ENCODE measurements around the gene ZBTB7C.

Gene ZBTB7C

DNA sequence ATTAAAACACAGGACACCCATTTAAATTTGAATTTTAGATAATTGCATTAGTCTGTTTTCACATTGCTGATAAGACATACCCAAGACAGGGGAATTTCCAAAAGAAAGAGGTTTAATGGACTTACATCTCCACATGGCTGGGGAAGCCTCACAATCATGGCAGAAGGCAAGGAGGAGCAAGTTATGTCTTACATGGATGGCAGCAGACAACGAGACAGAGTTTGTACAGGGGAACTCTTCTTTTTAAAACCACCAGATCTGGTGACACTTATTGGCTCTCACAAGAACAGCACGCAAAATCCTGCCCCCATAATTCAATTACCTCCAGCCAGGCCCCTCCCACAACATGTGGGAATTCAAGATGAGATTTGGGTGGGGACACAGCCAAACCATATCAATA is 398.9 kb downstream of the ZBTB7C start:
- Histone ChIP-seq H3K27me3 (ENCODE audit: control insufficient read depth in 1 of 2, insufficient read depth in 2 of 2, low read length in 2 of 2) (no peaks in the 10 kb centered on the region), H3K9ac (ENCODE audit: low read depth in 1 of 2, low read length in 2 of 2) (no peak overlapping the region), H3K36me3 (ENCODE audit: control insufficient read depth in 1 of 2, insufficient read depth in 2 of 2, low read length in 2 of 2) (no peaks in the 10 kb centered on the region), H3K9me3 (ENCODE audit: control insufficient read depth in 1 of 2, low read length in 2 of 2) (no peaks in the 10 kb centered on the region), H3K27ac (ENCODE audit: low read depth, low read length) (no peak overlapping the region), H3K4me3 (ENCODE audit: low read depth in 1 of 2, low read length in 2 of 2) (no peak overlapping the region), H3K4me1 (ENCODE audit: control insufficient read depth in 1 of 2, insufficient read depth in 2 of 2, low read length in 2 of 2) (peaks cover 0 to 7% of the 10 kb centered on the region in 2 donors)

DNA sequence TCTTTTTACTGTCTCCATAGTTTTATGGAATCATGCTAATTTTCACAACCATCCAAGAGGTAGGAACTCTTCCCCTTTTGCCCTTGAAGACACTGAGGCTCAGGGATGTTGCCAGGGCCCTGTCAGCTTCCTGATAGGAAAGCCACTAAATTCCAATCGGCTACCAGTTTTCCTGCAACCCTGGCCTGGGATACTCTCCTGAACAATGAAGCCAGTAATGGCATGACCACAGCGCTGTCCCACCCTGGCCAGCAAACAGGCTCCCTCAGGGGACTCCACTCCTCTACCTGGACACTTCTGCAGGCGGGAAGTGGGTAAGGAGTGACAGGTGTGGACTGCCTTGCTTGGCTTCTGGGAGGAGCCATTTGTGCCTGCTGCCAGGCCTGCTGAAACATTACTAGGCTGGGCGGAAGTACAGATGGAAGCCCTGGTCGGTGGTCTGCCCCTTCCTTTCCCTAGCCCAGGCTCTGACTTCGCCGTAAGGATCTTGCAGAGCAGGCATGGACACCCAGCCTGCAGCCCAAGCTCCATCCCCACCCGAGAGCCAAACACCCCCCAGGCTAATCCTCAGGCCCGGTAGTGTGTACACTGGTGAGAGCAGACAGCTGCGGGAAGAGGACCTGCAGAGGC is 400.0 kb downstream of the ZBTB7C start:
- Histone ChIP-seq H3K4me1 (ENCODE audit: control insufficient read depth in 1 of 2, insufficient read depth in 2 of 2, low read length in 2 of 2) (peaks cover 3 to 8% of the 10 kb centered on the region in 2 donors), H3K27me3 (ENCODE audit: control insufficient read depth in 1 of 2, insufficient read depth in 2 of 2, low read length in 2 of 2) (no peaks in the 10 kb centered on the region), H3K36me3 (ENCODE audit: control insufficient read depth in 1 of 2, insufficient read depth in 2 of 2, low read length in 2 of 2) (no peaks in the 10 kb centered on the region), H3K9ac (ENCODE audit: low read depth in 1 of 2, low read length in 2 of 2) (no peak overlapping the region), H3K27ac (ENCODE audit: low read depth, low read length) (no peak overlapping the region), H3K4me3 (ENCODE audit: low read depth in 1 of 2, low read length in 2 of 2) (no peak overlapping the region), H3K9me3 (ENCODE audit: control insufficient read depth in 1 of 2, low read length in 2 of 2) (no peaks in the 10 kb centered on the region)

DNA sequence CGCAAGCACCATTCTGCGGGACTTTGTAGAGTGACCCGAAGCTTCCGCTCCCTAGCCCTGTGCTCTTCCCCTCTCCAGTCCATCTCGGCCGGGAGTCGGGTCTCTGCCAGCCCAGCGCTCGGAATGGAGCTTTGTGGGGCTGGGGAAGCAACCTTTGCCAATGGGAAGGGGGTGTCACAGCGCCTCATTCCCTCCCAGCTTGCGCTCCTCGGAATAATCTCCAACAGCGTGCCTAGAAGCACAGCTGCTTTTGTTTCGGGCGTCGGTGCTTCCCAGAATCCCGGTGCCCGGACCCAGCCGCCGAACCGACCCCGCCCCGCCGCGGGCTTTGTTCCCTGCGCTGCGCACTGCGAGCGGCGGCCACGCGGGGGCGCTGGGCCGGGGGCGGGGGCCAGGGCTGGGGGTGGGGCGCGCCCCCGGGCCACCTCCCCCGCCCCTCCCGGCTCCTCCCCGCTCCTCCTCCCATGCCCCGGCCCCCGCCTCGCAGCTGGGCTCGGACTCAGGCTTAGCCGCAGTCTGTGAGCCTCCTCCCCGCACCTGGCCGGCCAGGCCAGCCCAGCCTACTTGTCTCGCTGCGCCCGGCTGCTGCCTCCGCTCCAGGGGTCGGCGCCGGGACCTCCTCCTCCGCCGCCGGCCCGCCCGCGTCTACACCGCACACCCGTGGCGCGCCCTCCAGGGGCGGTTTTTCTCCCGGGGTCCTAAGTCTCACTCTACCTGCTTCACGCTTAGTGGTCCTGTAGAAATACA is 401.1 kb downstream of the ZBTB7C start:
- peak overlapping the region; percentile 63 for H3K4me3 ChIP-seq (ENCODE audit: low read depth in 1 of 2, low read length in 2 of 2)
- H3K9me3 ChIP-seq (ENCODE audit: control insufficient read depth in 1 of 2, low read length in 2 of 2): no peaks in the 10 kb centered on the region
- no peaks in the 10 kb centered on the region for H3K36me3 ChIP-seq (ENCODE audit: control insufficient read depth in 1 of 2, insufficient read depth in 2 of 2, low read length in 2 of 2)
- H3K27ac ChIP-seq (ENCODE audit: low read depth, low read length): no peak overlapping the region
- H3K27me3 ChIP-seq (ENCODE audit: control insufficient read depth in 1 of 2, insufficient read depth in 2 of 2, low read length in 2 of 2): no peaks in the 10 kb centered on the region
- peaks cover 13 to 15% of the 10 kb centered on the region in 2 donors for H3K4me1 ChIP-seq (ENCODE audit: control insufficient read depth in 1 of 2, insufficient read depth in 2 of 2, low read length in 2 of 2)
- H3K9ac ChIP-seq (ENCODE audit: low read depth in 1 of 2, low read length in 2 of 2): peak overlapping the region; percentile 25 to 30

DNA sequence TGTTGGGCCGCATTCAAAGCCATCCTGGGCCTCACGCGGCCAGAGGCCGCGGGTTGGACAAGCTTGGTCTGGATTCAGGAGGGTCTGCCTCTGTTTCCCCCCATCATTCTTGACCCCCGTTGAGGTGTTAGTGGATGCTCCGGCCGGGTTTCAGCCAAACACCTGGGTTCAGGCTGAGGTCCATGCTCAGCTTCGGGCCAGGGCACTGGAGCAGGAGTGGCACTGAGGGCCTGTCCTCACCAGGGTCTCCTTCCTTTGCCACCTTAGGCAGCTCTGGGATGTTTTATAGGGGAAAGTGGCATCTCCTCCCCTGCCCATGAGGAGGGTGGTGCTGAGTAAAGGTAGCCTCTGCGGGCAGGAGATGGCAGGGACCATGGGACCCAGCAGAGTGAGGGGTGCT is 401.8 kb downstream of the ZBTB7C start:
- no peak overlapping the region for H3K27ac ChIP-seq (ENCODE audit: low read depth, low read length)
- H3K27me3 ChIP-seq (ENCODE audit: control insufficient read depth in 1 of 2, insufficient read depth in 2 of 2, low read length in 2 of 2): no peaks in the 10 kb centered on the region
- H3K9me3 ChIP-seq (ENCODE audit: control insufficient read depth in 1 of 2, low read length in 2 of 2): no peaks in the 10 kb centered on the region
- H3K4me3 ChIP-seq (ENCODE audit: low read depth in 1 of 2, low read length in 2 of 2): peak overlapping the region in 1 of 2 donors; percentile 63
- no peaks in the 10 kb centered on the region for H3K36me3 ChIP-seq (ENCODE audit: control insufficient read depth in 1 of 2, insufficient read depth in 2 of 2, low read length in 2 of 2)
- H3K4me1 ChIP-seq (ENCODE audit: control insufficient read depth in 1 of 2, insufficient read depth in 2 of 2, low read length in 2 of 2): peaks cover 17% of the 10 kb centered on the region in 2 donors
- peak overlapping the region in 1 of 2 donors; percentile 30 for H3K9ac ChIP-seq (ENCODE audit: low read depth in 1 of 2, low read length in 2 of 2)

DNA sequence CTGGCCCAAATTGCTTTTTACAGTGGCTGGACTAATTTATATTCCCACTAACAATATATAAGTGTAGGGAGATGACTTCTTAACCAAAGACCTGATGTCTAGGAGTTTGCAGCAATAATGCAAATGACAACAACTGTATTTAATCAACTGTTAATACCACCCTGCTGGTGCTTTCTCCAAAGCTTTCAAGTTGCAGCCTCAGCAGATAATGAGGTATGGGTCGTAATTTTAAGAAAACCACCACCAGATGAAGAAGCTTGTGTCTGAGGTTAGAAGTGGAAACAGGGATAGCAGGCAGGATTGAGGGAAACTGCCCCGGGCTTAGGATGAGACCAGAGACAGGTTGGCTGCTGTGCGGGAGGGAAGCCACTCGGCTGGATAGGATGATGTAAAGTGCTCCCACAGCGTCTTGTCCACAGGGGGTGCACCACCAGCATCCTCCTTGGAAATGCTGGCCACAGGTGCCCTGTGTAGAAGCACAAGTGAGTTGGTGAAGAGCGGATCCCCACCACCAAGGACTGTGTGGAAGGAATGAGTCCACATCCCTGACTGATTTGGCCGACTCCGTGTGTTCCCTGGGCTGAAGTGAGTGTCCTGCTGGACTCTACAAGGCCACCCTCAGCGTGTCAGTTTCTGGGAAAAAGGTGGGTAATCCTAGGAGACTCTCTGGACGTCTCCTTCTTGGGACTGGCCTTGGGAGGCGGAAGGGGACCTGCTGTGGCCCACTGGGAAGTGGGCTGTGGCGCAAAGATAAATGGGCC is 402.6 kb downstream of the ZBTB7C start:
- Histone ChIP-seq H3K4me3 (ENCODE audit: low read depth in 1 of 2, low read length in 2 of 2) (no peak overlapping the region), H3K9me3 (ENCODE audit: control insufficient read depth in 1 of 2, low read length in 2 of 2) (no peaks in the 10 kb centered on the region), H3K27ac (ENCODE audit: low read depth, low read length) (no peak overlapping the region), H3K9ac (ENCODE audit: low read depth in 1 of 2, low read length in 2 of 2) (no peak overlapping the region), H3K4me1 (ENCODE audit: control insufficient read depth in 1 of 2, insufficient read depth in 2 of 2, low read length in 2 of 2) (peaks cover 17% of the 10 kb centered on the region in 2 donors), H3K27me3 (ENCODE audit: control insufficient read depth in 1 of 2, insufficient read depth in 2 of 2, low read length in 2 of 2) (no peaks in the 10 kb centered on the region), H3K36me3 (ENCODE audit: control insufficient read depth in 1 of 2, insufficient read depth in 2 of 2, low read length in 2 of 2) (no peaks in the 10 kb centered on the region)

DNA sequence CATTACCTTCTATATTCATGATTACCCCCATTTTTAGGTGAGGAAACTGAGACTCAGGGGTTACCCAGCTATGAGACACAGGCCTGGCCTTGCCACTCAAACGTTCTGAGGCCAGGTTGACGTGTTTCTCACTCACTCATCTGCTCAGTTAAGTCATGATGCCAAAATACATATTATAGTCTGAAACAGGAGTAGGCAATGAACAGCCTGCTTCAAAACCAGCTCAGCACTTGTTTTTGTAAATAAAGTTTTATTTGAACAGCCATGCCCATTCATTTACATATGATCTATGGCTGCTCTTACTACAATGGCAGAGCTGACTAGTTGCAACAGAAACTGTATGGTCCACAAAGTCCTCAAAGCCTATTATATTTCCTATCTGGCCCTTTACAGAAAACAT is 404.6 kb downstream of the ZBTB7C start:
- H3K9me3 ChIP-seq (ENCODE audit: control insufficient read depth in 1 of 2, low read length in 2 of 2): no peaks in the 10 kb centered on the region
- H3K9ac ChIP-seq (ENCODE audit: low read depth in 1 of 2, low read length in 2 of 2): no peak overlapping the region
- H3K36me3 ChIP-seq (ENCODE audit: control insufficient read depth in 1 of 2, insufficient read depth in 2 of 2, low read length in 2 of 2): no peaks in the 10 kb centered on the region
- no peak overlapping the region for H3K4me3 ChIP-seq (ENCODE audit: low read depth in 1 of 2, low read length in 2 of 2)
- no peak overlapping the region for H3K27ac ChIP-seq (ENCODE audit: low read depth, low read length)
- peaks cover 17 to 25% of the 10 kb centered on the region in 2 donors for H3K4me1 ChIP-seq (ENCODE audit: control insufficient read depth in 1 of 2, insufficient read depth in 2 of 2, low read length in 2 of 2)
- H3K27me3 ChIP-seq (ENCODE audit: control insufficient read depth in 1 of 2, insufficient read depth in 2 of 2, low read length in 2 of 2): no peaks in the 10 kb centered on the region

DNA sequence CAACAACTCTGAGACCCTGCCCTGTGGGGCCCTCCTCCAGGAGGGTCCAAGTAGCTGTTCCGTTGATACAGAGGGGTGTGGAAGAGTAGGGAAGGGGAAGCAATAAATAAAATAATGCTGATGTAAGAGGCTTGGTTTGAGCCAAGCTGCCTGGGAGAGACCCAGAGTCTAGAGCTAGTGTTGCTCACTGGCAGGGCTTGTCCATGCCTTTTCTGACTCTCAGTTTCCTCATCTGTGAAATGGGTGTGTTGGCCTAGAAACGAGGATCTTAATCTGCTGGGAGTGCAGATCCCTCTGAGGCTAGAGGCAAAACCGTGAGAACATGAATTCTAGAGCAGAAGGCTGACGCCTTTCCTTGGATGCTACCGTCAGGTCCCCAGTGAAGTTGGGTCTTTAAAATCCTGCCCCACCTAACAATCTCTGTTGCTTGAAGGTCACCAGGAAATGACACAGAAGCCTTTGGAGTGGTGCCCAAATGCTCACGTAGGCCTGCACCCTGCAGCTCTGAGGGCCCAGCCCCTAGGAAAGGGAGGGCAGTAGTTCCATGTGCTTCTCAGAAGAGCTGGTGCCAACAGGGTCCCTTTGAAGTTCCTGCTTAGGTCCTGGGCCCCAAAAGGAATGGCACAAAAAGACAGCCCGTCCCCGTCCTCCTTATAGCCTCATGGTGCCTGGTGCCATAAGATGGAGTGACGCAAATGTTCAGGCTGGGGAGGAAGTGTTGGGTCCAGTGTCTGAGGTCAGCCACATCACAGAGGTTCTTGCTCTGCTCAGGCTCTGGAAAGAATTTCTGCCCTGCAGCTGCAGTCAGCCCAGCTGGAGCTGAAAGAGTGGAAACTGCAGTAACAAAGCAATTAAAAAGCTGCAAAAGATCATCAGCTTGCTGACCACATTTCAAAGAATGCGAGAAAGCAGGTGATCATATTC is 405.5 kb downstream of the ZBTB7C start:
- Histone ChIP-seq H3K36me3 (ENCODE audit: control insufficient read depth in 1 of 2, insufficient read depth in 2 of 2, low read length in 2 of 2) (no peaks in the 10 kb centered on the region), H3K4me1 (ENCODE audit: control insufficient read depth in 1 of 2, insufficient read depth in 2 of 2, low read length in 2 of 2) (peaks cover 17 to 25% of the 10 kb centered on the region in 2 donors), H3K9ac (ENCODE audit: low read depth in 1 of 2, low read length in 2 of 2) (no peak overlapping the region), H3K4me3 (ENCODE audit: low read depth in 1 of 2, low read length in 2 of 2) (no peak overlapping the region), H3K27me3 (ENCODE audit: control insufficient read depth in 1 of 2, insufficient read depth in 2 of 2, low read length in 2 of 2) (no peaks in the 10 kb centered on the region), H3K9me3 (ENCODE audit: control insufficient read depth in 1 of 2, low read length in 2 of 2) (no peaks in the 10 kb centered on the region), H3K27ac (ENCODE audit: low read depth, low read length) (no peak overlapping the region)

DNA sequence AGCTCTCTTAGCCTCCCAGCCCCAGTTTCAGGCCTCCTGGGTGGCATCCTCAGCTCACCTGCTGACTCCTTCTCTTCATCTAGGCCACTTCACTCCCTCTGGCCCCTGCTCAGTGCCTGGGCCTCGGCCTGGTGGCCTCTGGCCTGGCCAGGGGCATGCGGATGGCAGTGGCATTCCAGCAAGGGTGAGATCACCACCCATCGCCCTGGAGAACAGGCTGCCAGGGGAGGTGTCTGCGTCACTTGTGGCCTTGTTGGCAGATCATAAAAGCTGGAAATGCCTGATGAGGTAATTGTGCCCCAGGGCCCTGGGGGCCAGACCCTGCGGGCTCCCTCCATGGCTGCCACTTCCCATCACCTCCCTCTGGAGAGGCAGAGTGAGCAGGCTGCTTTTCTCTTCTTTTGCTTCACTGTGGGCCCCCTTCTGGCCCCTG is 406.2 kb downstream of the ZBTB7C start:
- H3K9me3 ChIP-seq (ENCODE audit: control insufficient read depth in 1 of 2, low read length in 2 of 2): no peaks in the 10 kb centered on the region
- H3K36me3 ChIP-seq (ENCODE audit: control insufficient read depth in 1 of 2, insufficient read depth in 2 of 2, low read length in 2 of 2): no peaks in the 10 kb centered on the region
- no peaks in the 10 kb centered on the region for H3K27me3 ChIP-seq (ENCODE audit: control insufficient read depth in 1 of 2, insufficient read depth in 2 of 2, low read length in 2 of 2)
- no peak overlapping the region for H3K4me3 ChIP-seq (ENCODE audit: low read depth in 1 of 2, low read length in 2 of 2)
- peaks cover 13 to 25% of the 10 kb centered on the region in 2 donors for H3K4me1 ChIP-seq (ENCODE audit: control insufficient read depth in 1 of 2, insufficient read depth in 2 of 2, low read length in 2 of 2)
- no peak overlapping the region for H3K27ac ChIP-seq (ENCODE audit: low read depth, low read length)
- H3K9ac ChIP-seq (ENCODE audit: low read depth in 1 of 2, low read length in 2 of 2): no peak overlapping the region

DNA sequence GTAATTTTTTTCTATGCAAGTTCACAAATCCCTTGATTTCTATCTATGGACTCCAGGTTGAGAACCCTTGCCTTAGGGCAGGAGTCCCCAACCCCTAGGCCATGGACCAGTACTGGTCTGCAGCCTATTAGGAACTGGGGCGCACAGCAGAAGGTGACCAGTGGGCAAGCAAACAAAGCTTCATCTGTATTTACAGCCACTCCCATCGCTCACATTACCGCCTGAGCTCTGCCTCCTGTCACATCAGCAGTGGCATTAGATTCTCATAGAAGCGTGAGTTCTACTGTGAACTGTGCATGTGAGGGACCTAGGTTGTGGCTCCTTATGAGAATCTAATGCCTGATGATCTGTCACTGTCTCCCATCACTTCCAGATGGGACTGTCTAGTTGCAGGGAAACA is 408.5 kb downstream of the ZBTB7C start:
- H3K4me3 ChIP-seq (ENCODE audit: low read depth in 1 of 2, low read length in 2 of 2): no peak overlapping the region
- H3K27me3 ChIP-seq (ENCODE audit: control insufficient read depth in 1 of 2, insufficient read depth in 2 of 2, low read length in 2 of 2): no peaks in the 10 kb centered on the region
- H3K9me3 ChIP-seq (ENCODE audit: control insufficient read depth in 1 of 2, low read length in 2 of 2): peaks cover 6 to 9% of the 10 kb centered on the region in 2 donors
- no peak overlapping the region for H3K9ac ChIP-seq (ENCODE audit: low read depth in 1 of 2, low read length in 2 of 2)
- H3K4me1 ChIP-seq (ENCODE audit: control insufficient read depth in 1 of 2, insufficient read depth in 2 of 2, low read length in 2 of 2): peaks cover 10 to 25% of the 10 kb centered on the region in 2 donors
- H3K36me3 ChIP-seq (ENCODE audit: control insufficient read depth in 1 of 2, insufficient read depth in 2 of 2, low read length in 2 of 2): no peaks in the 10 kb centered on the region
- H3K27ac ChIP-seq (ENCODE audit: low read depth, low read length): no peak overlapping the region

Data from duodenal mucosa (tissue), 2 donors.